ENCODE data around the gene VSTM2B. TPM values are rescaled to one million over a fixed set of nuclear protein-coding genes. Genes with fewer than 3 reads are reported as not detected.

VSTM2B gene
- total and polyA plus RNA-seq, 4 donors = not detected

GRCh38 chr19:29532956-29533355 lies 7.2 kb downstream of the VSTM2B start:
- TF ChIP-seq FOXA1 (IDR thresholded peaks at IDR 0.05) = no peak
- no peak for TF ChIP-seq MAX (IDR thresholded peaks at IDR 0.05)
- no peak for TF ChIP-seq GABPA (IDR thresholded peaks at IDR 0.05 in 1 of 2, conservative IDR thresholded peaks at IDR 0.05 in 1 of 2)
- TF ChIP-seq CTCF (IDR thresholded peaks at IDR 0.05; ENCODE audit: low read depth, low read length, missing input control) = no peak
- no peak for TF ChIP-seq RAD21 (IDR thresholded peaks at IDR 0.05)
- TF ChIP-seq REST (IDR thresholded peaks at IDR 0.05) = no peak
- no peak for TF ChIP-seq EGR1 (IDR thresholded peaks at IDR 0.05; ENCODE audit: low read depth in 2 of 2)
- TF ChIP-seq HNF4G (IDR thresholded peaks at IDR 0.05) = no peak
- TF ChIP-seq JUND (IDR thresholded peaks at IDR 0.05) = no peak
- TF ChIP-seq FOXA2 (IDR thresholded peaks at IDR 0.05) = no peak
- TF ChIP-seq TAF1 (conservative IDR thresholded peaks at IDR 0.05) = no peak
- no peak for TF ChIP-seq ZBTB33 (IDR thresholded peaks at IDR 0.05)
- TF ChIP-seq RXRA (IDR thresholded peaks at IDR 0.05) = no peak
- TF ChIP-seq SP1 (IDR thresholded peaks at IDR 0.05) = no peak
- no peak for TF ChIP-seq HNF4A (conservative IDR thresholded peaks at IDR 0.05)
- TF ChIP-seq YY1 (IDR thresholded peaks at IDR 0.05) = no peak
- no peak for TF ChIP-seq ATF3 (IDR thresholded peaks at IDR 0.05)
- Histone ChIP-seq H3K36me3 (ENCODE audit: control insufficient read depth in 4 of 4, insufficient read depth in 3 of 4, low read depth in 1 of 4, low read length in 3 of 4) (no peaks in the 10 kb centered on the region), H3K4me3 (ENCODE audit: low read depth in 1 of 3, low read length in 3 of 3) (no peak overlapping the region), H3K9ac (ENCODE audit: low read depth in 1 of 2, low read length in 2 of 2) (no peak overlapping the region), H3K4me1 (ENCODE audit: control insufficient read depth in 4 of 4, insufficient read depth in 4 of 4, low read length in 3 of 4) (peaks cover 0 to 11% (median 1%) of the 10 kb centered on the region in 4 donors), H3K9me3 (ENCODE audit: control insufficient read depth in 4 of 4, low read length in 3 of 4) (no peaks in the 10 kb centered on the region), H3K27me3 (ENCODE audit: control insufficient read depth in 4 of 4, insufficient read depth in 4 of 4, low read length in 3 of 4) (peaks cover 4 to 8% (median 5%) of the 10 kb centered on the region in 4 donors), H3K27ac (ENCODE audit: low read depth in 1 of 2, low read length in 2 of 2) (no peak overlapping the region)
- no peak for DNase-seq (ENCODE audit: low spot score)
- 79% methylated on average over 3 of the region's 3 CpGs for WGBS
